Colonic mucosa (tissue), 4 donors: ENCODE results near the gene MYCL. TPM values are rescaled to one million over a fixed set of nuclear protein-coding genes. Genes with fewer than 3 reads are reported as not detected.
A peak's percentile ranks its signal among the peaks of the same experiment; 100 is the strongest.

Experiments
- DNase-seq: peaks from one replicate; pipeline ENCODE4 v3.0.0-alpha.2; 2020
- H3K27ac ChIP-seq: fragments of 200-600 bp; one replicate; pipeline ENCODE4 v1.8.0; 2021
- H3K27me3 ChIP-seq: fragments of 200-600 bp; one replicate; pipeline ENCODE4 v1.8.0; 2021
- H3K36me3 ChIP-seq: fragments of 200-600 bp; one replicate; pipeline ENCODE4 v1.8.0; 2021
- H3K4me1 ChIP-seq: fragments of 200-600 bp; one replicate; pipeline ENCODE4 v1.8.0; 2021; ENCODE audit warnings: mild to moderate bottlenecking
- H3K4me3 ChIP-seq: fragments of 200-600 bp; one replicate; pipeline ENCODE4 v1.8.0; 2021
- H3K9ac ChIP-seq, 2 donors: one replicate each; pipeline ENCODE4 v1.7.0; 2013; ENCODE audit warnings: control low read depth in 2 of 2, low read depth in 2 of 2, low read length in 2 of 2
- H3K9me3 ChIP-seq: fragments of 200-600 bp; one replicate; pipeline ENCODE4 v1.8.0; 2021
- intact Hi-C: fragments of 100-400 bp; cut with DNase I; formaldehyde crosslinking; loops from one replicate; pipeline ENCODE4 v1.14.1; 2022
- total RNA-seq, 2 donors: library from RNA; stranded (reverse); fragmentation: NEBNext Ultra II Directional in 1 of 2; extraction: Animal tissue kit (Norgen Biotek cat#: 25700) in 1 of 2; gene quantifications; one replicate each; pipeline ENCODE4 v1.2.1, GENCODE V29; 2021
- TF ChIP-seq, protein P1 (sequence below): fragments of 200-600 bp; IDR thresholded peaks from one replicate; pipeline ENCODE4 v1.8.0; 2022; ENCODE audit warnings: antibody characterized with exemption, mild to moderate bottlenecking
- donor health status: healthy.
- donor health status: DM: no; HTN: no; CAD: no.
- donor health status: DM: no; HTN: no; CAD: no.

MYCL gene
- total RNA-seq, 2 donors from 2014 or later: 16.4 to 17.0 TPM

DNA sequence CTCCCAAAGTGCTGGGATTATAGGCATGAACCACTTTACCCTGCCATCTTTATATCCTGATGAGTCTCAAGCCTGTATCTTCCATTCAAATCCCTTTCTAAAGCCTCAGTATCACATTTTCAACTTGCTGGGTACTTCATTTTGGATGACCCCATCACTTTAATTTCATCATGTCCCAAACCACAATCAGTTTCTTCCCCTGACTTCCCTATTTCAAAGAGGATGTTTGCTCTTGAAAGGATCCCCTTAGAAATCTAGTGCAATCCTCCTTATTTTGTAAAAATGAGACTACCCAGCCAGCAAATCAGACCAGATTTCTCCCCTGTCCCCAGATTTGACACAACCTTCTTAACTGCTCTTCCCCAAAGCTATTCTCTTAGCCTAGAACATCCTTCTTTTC, 11.4 kb downstream of the MYCL start:
- TF ChIP-seq, protein P1, sequence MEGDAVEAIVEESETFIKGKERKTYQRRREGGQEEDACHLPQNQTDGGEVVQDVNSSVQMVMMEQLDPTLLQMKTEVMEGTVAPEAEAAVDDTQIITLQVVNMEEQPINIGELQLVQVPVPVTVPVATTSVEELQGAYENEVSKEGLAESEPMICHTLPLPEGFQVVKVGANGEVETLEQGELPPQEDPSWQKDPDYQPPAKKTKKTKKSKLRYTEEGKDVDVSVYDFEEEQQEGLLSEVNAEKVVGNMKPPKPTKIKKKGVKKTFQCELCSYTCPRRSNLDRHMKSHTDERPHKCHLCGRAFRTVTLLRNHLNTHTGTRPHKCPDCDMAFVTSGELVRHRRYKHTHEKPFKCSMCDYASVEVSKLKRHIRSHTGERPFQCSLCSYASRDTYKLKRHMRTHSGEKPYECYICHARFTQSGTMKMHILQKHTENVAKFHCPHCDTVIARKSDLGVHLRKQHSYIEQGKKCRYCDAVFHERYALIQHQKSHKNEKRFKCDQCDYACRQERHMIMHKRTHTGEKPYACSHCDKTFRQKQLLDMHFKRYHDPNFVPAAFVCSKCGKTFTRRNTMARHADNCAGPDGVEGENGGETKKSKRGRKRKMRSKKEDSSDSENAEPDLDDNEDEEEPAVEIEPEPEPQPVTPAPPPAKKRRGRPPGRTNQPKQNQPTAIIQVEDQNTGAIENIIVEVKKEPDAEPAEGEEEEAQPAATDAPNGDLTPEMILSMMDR: no peak
- no peak for DNase-seq
- intact Hi-C loops: no loop called here
- Histone ChIP-seq H3K36me3 (no peaks in the 10 kb centered on the region), H3K9ac (no peak overlapping the region), H3K4me3 (no peak overlapping the region), H3K27ac (no peak overlapping the region), H3K27me3 (no peaks in the 10 kb centered on the region), H3K9me3 (no peaks in the 10 kb centered on the region), H3K4me1 (no peaks in the 10 kb centered on the region)

- TF ChIP-seq, protein P1: no peak
- H3K27ac ChIP-seq: no peak overlapping the region
- intact Hi-C loops: no loop called here
Measured at GRCh38 chr1:39886757-39887231, 14.9 kb downstream of the MYCL start.

GRCh38 chr1:39885516-39885915, 16.2 kb downstream of the MYCL start:
- H3K9ac ChIP-seq: no peak overlapping the region
- H3K27me3 ChIP-seq: no peaks in the 10 kb centered on the region
- H3K36me3 ChIP-seq: no peaks in the 10 kb centered on the region
- TF ChIP-seq, protein P1: no peak
- H3K4me1 ChIP-seq: peaks cover 12% of the 10 kb centered on the region
- no peaks in the 10 kb centered on the region for H3K9me3 ChIP-seq
- no peak overlapping the region for H3K4me3 ChIP-seq
- intact Hi-C loops: no loop called here
- H3K27ac ChIP-seq: no peak overlapping the region
- DNase-seq: no peak

More at GRCh38 chr1:39886757-39887231, 14.9 kb downstream of the MYCL start:
- H3K9me3 ChIP-seq: no peaks in the 10 kb centered on the region
- no peaks in the 10 kb centered on the region for H3K27me3 ChIP-seq
- DNase-seq: no peak
- no peaks in the 10 kb centered on the region for H3K36me3 ChIP-seq
- H3K4me1 ChIP-seq: peaks cover 7% of the 10 kb centered on the region
- H3K4me3 ChIP-seq: no peak overlapping the region
- H3K9ac ChIP-seq: no peak overlapping the region

GRCh38 chr1:39882152-39882551, 19.6 kb downstream of the MYCL start:
- intact Hi-C loops: no loop called here
- no peak overlapping the region for H3K27ac ChIP-seq

DNA sequence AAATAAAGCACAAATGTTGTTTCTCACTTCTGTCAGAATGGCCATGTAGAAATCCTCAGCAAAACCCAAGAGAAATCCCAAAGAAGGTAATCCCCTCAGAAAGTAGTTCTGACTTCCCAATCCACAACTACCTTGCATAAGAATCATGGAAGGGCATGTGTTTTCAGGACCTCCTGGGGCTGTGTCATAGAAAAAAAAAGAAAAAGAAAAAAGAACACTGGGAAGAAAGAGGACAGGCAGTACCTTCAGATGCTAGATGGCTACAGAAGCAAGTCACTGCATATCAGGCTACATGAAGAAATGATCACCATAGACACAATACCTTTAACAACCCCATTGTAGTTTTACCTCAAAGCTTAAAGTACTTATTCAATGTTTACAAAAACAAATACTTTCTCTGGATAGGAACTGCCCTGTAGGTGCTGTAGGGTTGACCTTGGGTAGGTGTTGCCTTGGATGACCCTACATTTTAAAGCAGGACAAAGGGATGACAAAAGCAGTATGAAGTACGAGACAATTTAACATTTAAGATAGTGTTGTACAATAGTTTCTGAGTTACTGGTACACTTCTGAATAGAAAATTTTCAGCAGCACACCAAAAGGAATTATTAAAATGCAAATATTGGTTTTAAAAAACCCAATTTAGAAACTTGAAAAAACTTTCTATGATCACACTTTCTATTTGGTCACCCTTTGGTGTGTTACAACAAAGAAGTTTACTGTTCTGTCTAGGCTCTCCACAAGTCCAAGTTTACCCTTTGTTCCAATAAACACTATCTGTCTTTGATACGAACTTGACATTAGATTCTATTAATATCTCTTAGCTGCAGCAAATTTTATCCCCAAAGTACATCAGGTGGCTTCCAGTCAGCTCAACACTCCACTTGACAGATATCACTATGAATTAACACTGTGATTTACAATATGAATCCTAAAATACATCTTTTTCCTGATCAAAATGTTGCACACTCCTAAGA, 23.4 kb downstream of the MYCL start:
- no peak overlapping the region for H3K4me3 ChIP-seq
- no peaks in the 10 kb centered on the region for H3K36me3 ChIP-seq
- H3K27me3 ChIP-seq: no peaks in the 10 kb centered on the region
- H3K9ac ChIP-seq: no peak overlapping the region
- intact Hi-C loops: no loop called here
- H3K9me3 ChIP-seq: no peaks in the 10 kb centered on the region
- H3K4me1 ChIP-seq: peaks cover 12% of the 10 kb centered on the region
- DNase-seq: no peak
- H3K27ac ChIP-seq: no peak overlapping the region
- TF ChIP-seq, protein P1: no peak

More at GRCh38 chr1:39882152-39882551, 19.6 kb downstream of the MYCL start:
- TF ChIP-seq, protein P1: no peak
- Histone ChIP-seq H3K36me3 (no peaks in the 10 kb centered on the region), H3K9ac (peak overlapping the region in 1 of 2 donors; percentile 82), H3K4me3 (peak overlapping the region; percentile 100), H3K4me1 (peaks cover 12% of the 10 kb centered on the region), H3K27me3 (no peaks in the 10 kb centered on the region), H3K9me3 (no peaks in the 10 kb centered on the region)
- DNase-seq: no peak
